ENCODE measurements around the gene MBD3L5.

- no peak for TF ChIP-seq CTCF (IDR thresholded peaks at IDR 0.05; ENCODE audit: insufficient read depth, low read depth, low read length)
- TF ChIP-seq EZH2 (IDR thresholded peaks at IDR 0.05; ENCODE audit: insufficient read depth, low read length) = no peak
These were observed 19.4 kb upstream of the MBD3L5 start for GRCh38 chr19:7010722-7011593.
